T-cell (primary cell): ENCODE results near the gene LDB1. TPM values are rescaled to one million over a fixed set of nuclear protein-coding genes. Genes with fewer than 3 reads are reported as not detected.
A peak's percentile ranks its signal among the peaks of the same experiment; 100 is the strongest.

Experiments
- ATAC-seq, 4 experiments: fragments of 200-7000 bp in 3 of 4; fragments of 150-1000 bp in 1 of 4; cut with Tn5 transposase; replicated peaks in 1 of 4; 1 replicate in 3 of 4; 2 replicates in 1 of 4; pipeline ENCODE4 v1.10.0; 2021; ENCODE audit warnings: moderate library complexity in 3 of 4, mild to moderate bottlenecking in 2 of 4, moderate number of reproducible peaks in 1 of 4
- CTCF ChIA-PET, 2 donors: fragments of 300-600 bp; sonication (Branson Sonifier 250); formaldehyde crosslinking; loops; one replicate each; lab custom pipeline; 2022; ENCODE audit warnings: antibody characterized with exemption in 2 of 2; lab: Charles Lee
- POLR2A ChIA-PET, 2 donors: fragments of 300-600 bp; sonication (Branson Sonifier 250); formaldehyde crosslinking; loops; one replicate each; lab custom pipeline; 2022; ENCODE audit warnings: antibody characterized with exemption in 2 of 2; lab: Charles Lee
- DNase-seq, 35 experiments: peaks; one replicate each; pipeline versions ENCODE4 v3.0.0 to v3.0.0-alpha.2; 2013 to 2023
- H3K27ac ChIP-seq: one replicate; pipeline ENCODE4 v1.5.1; 2013; ENCODE audit warnings: low read length
- H3K27me3 ChIP-seq, 2 experiments: replicated peaks in 1 of 2; 1 replicate in 1 of 2; 2 replicates in 1 of 2; pipeline versions ENCODE4 v1.6.1 to v1.7.0; 2013; ENCODE audit warnings: low read length in 1 of 2, mixed read lengths in 1 of 2; ENCODE audit not compliant: control insufficient read depth in 2 of 2, insufficient read depth in 2 of 2; ENCODE audit errors: extremely low read depth in 1 of 2
- H3K36me3 ChIP-seq, 2 donors: 1 replicate in 1 of 2; 2 replicates in 1 of 2; pipeline versions ENCODE4 v1.6.1 to v1.7.0; 2013; ENCODE audit warnings: low read length in 1 of 2; ENCODE audit not compliant: control insufficient read depth in 2 of 2, insufficient read depth in 1 of 2; ENCODE audit errors: extremely low read depth in 1 of 2
- H3K4me1 ChIP-seq, 2 experiments: 1 replicate in 1 of 2; 2 replicates in 1 of 2; pipeline versions ENCODE4 v1.6.1 to v1.7.0; 2013; ENCODE audit warnings: low read length in 2 of 2, mixed read lengths in 1 of 2; ENCODE audit not compliant: insufficient read depth in 2 of 2, control insufficient read depth in 1 of 2; ENCODE audit errors: extremely low read depth in 1 of 2
- H3K4me3 ChIP-seq, 2 donors: 1 replicate in 1 of 2; 2 replicates in 1 of 2; pipeline versions ENCODE4 v1.5.1 to v1.7.0; 2013; ENCODE audit warnings: mild to moderate bottlenecking in 2 of 2, low read length in 1 of 2, moderate library complexity in 1 of 2; ENCODE audit not compliant: control insufficient read depth in 1 of 2; ENCODE audit errors: extremely low read depth in 1 of 2
- H3K9me3 ChIP-seq: 2 replicates; pipeline ENCODE4 v1.7.0; 2013
- H3K27ac Mint-ChIP-seq, 2 donors: one replicate each; pipeline ENCODE4 v1.8.0; 2020 to 2021; ENCODE audit warnings: mild to moderate bottlenecking in 2 of 2, mixed read lengths in 2 of 2
- H3K27me3 Mint-ChIP-seq, 2 donors: one replicate each; pipeline ENCODE4 v1.8.0; 2021 to 2022; ENCODE audit warnings: mixed read lengths in 2 of 2
- H3K36me3 Mint-ChIP-seq: one replicate; pipeline ENCODE4 v1.8.0; 2021; ENCODE audit warnings: mixed read lengths
- H3K4me1 Mint-ChIP-seq, 3 donors: one replicate each; pipeline ENCODE4 v1.8.0; 2020 to 2022; ENCODE audit warnings: mixed read lengths in 3 of 3, mild to moderate bottlenecking in 1 of 3
- H3K4me3 Mint-ChIP-seq, 3 donors: one replicate each; pipeline ENCODE4 v1.8.0; 2020 to 2022; ENCODE audit warnings: mild to moderate bottlenecking in 3 of 3, mixed read lengths in 3 of 3, moderate library complexity in 3 of 3
- H3K9me3 Mint-ChIP-seq, 3 donors: one replicate each; pipeline ENCODE4 v1.8.0; 2020 to 2022; ENCODE audit warnings: mixed read lengths in 3 of 3
- WGBS: methylation state at CpG from one replicate; pipeline ENCODE4 v1.1.5; 2013; ENCODE audit warnings: missing lambda C conversion rate; ENCODE audit not compliant: insufficient coverage; 5-methylcytosine and 5-hydroxymethylcytosine counted together
- total RNA-seq, 35 experiments: library from RNA in 6 of 35; stranded (reverse) in 6 of 35; fragments of 120-200 nt in 1 of 35; gene quantifications; one replicate each; pipeline versions ENCODE4 v1.2.1 to v1.2.4 and lab custom pipeline; 2013 to 2026

LDB1 gene
- total RNA-seq, 5 donors from 2014 or later (not counting 1 experiment from before 2014, with no cell fraction given), result 120 to 147 (median 126) TPM

DNA sequence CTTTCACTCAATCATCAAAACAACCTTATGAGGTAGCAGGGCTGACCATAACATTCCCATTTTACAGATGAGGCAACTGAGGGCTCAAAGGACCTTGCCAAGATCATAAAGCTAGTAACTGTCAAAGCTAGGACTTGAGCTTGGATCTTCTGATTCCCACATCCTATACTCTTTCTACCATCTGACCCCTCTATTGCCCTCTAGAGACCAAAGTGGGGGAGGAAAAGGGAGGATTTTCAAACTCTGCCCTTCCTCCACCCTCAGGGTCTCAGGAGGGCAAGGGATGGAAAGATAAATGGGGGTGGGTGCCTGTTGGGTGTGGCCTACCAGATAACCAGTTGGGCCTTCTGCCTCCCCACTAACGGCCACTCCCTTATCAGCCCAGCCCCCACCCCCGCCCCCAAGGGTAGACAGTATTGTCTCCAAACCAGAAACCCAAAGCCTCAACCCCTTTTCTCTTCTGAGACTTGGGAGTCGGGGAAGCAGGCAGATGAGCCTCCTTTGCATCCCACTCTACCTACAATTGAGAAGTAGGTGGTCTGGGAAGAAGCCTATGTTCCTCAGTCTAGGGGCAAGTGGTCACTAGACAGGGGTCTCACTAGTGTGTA, 7.9 kb downstream of the LDB1 start:
- Mint-ChIP-seq H3K27me3 (no peaks in the 10 kb centered on the region), H3K36me3 (peaks cover 30% of the 10 kb centered on the region), H3K4me1 (peaks cover 44 to 49% (median 45%) of the 10 kb centered on the region in 3 donors), H3K27ac (peak overlapping the region in 1 of 2 donors; percentile 86), H3K9me3 (no peaks in the 10 kb centered on the region), H3K4me3 (peak overlapping the region in 2 of 3 donors; percentile 39 to 87)
- Histone ChIP-seq H3K9me3 (no peaks in the 10 kb centered on the region), H3K36me3 (peaks cover 23 to 50% of the 10 kb centered on the region in 2 donors), H3K27ac (peak overlapping the region; percentile 21), H3K4me1 (peaks cover 28 to 52% of the 10 kb centered on the region in 2 experiments), H3K4me3 (no peak overlapping the region), H3K27me3 (no peaks in the 10 kb centered on the region)
- peak in 1 of 35 experiments; percentile 22 for DNase-seq
- WGBS, result no CpG with 5 or more reads among the region's 3 CpGs
- no peak for ATAC-seq
- ChIA-PET POLR2A (no interaction called here), CTCF (interaction anchor here in 1 of 2 donors (0.6 kb wide), 1 partner anchor 273 kb away, joined by 3 read pairs; no protein-coding TSS in a partner anchor)

DNA sequence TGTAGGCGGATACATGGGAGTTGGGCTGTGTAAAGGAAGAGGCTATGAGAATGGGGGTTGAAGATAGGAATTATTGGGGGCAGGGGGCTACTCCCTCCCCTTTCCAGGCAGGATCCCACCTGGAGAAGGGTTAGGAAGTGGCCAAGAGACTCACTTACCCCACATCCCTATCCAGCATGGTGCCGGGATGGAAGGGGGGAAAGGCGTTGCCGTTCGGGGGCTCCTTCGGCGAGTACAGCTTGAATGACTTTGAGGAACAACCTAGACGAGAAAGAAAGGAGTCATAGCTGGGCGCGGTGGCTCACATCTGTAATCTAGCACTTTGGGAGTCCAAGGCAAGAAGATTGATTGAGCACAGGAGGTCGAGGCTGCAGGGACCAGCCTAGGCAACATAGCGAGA, 8.9 kb downstream of the LDB1 start:
- H3K27me3 Mint-ChIP-seq, result no peaks in the 10 kb centered on the region
- peaks cover 31% of the 10 kb centered on the region for H3K36me3 Mint-ChIP-seq
- Histone ChIP-seq H3K36me3 (peaks cover 23 to 59% of the 10 kb centered on the region in 2 donors), H3K9me3 (no peaks in the 10 kb centered on the region), H3K27ac (no peak overlapping the region), H3K27me3 (no peaks in the 10 kb centered on the region), H3K4me3 (no peak overlapping the region), H3K4me1 (peaks cover 17 to 42% of the 10 kb centered on the region in 2 experiments)
- DNase-seq (no peak), ATAC-seq (no peak)
- H3K4me1 Mint-ChIP-seq, result peaks cover 34 to 39% (median 35%) of the 10 kb centered on the region in 3 donors
- WGBS, result 98% methylated on average over 8 of the region's 12 CpGs
- H3K9me3 Mint-ChIP-seq, result no peaks in the 10 kb centered on the region
- peak overlapping the region in 1 of 2 donors; percentile 34 for H3K27ac Mint-ChIP-seq
- no peak overlapping the region for H3K4me3 Mint-ChIP-seq
- POLR2A ChIA-PET, result no interaction called here
- CTCF ChIA-PET, result no interaction called here

DNA sequence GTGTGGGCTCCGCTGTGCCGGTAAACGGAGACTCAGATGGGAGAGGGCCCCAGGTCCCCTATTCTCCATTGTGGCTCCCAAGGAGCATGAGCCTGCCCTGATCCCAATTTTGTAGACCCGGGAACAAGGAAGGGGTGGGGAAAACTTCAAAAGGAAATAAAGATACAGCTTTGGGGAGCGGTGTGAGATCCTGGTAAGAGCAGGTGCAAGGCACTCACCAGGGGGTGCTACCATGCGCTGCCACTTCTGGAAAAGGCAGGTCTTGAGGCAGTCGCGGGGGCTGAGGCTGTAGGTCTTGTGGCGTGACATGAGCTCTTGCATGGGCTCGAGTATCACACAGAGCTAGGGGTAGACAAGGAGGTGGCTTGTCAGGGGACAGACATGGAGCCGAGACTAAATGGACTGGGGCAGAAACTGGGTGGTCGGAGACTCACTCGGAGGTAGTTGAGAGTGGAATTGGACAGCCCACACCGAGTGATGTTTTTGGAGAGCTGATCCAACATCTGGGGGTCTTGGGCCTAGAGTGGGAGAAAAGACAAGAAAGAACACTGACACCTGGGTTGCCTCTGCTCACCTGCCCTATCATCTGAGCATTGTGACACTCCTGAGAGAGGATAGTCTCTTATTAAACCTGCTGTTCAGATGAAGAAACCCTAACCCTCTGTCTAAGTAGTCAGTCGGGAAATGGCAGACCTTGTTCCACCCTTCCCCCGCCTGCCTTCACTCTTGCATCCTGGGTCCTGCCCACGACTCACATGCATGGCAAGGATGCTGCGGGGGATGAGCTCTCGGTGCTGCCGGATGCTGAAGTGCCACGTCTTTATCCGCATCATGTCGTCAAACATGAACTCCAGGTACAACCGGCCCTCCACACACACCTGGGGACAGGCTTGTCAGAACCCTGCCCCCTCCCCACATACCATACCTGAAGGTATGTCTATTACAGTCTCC, 10.7 kb downstream of the LDB1 start:
- H3K27me3 Mint-ChIP-seq, result no peaks in the 10 kb centered on the region
- Histone ChIP-seq H3K9me3 (no peaks in the 10 kb centered on the region), H3K4me3 (no peak overlapping the region), H3K36me3 (peaks cover 23 to 67% of the 10 kb centered on the region in 2 donors), H3K27me3 (no peaks in the 10 kb centered on the region), H3K4me1 (peaks cover 17 to 39% of the 10 kb centered on the region in 2 experiments), H3K27ac (no peak overlapping the region)
- peaks cover 29 to 38% (median 34%) of the 10 kb centered on the region in 3 donors for H3K4me1 Mint-ChIP-seq
- no peaks in the 10 kb centered on the region for H3K9me3 Mint-ChIP-seq
- ChIA-PET CTCF (no interaction called here), POLR2A (no interaction called here)
- ATAC-seq (no peak), DNase-seq (no peak)
- no peak overlapping the region for H3K27ac Mint-ChIP-seq
- peaks cover 34% of the 10 kb centered on the region for H3K36me3 Mint-ChIP-seq
- H3K4me3 Mint-ChIP-seq, result no peak overlapping the region
- 98% methylated on average over 19 of the region's 24 CpGs for WGBS

GRCh38 chr10:102106998-102107397, 13.2 kb downstream of the LDB1 start:
- Histone ChIP-seq H3K4me1 (peaks cover 3 to 18% of the 10 kb centered on the region in 2 experiments), H3K27ac (no peak overlapping the region), H3K27me3 (no peaks in the 10 kb centered on the region), H3K36me3 (peaks cover 23 to 63% of the 10 kb centered on the region in 2 donors), H3K9me3 (no peaks in the 10 kb centered on the region), H3K4me3 (no peak overlapping the region)
- Mint-ChIP-seq H3K4me1 (peaks cover 16 to 21% (median 16%) of the 10 kb centered on the region in 3 donors), H3K9me3 (no peaks in the 10 kb centered on the region), H3K36me3 (peaks cover 34% of the 10 kb centered on the region), H3K27me3 (no peaks in the 10 kb centered on the region), H3K4me3 (no peak overlapping the region), H3K27ac (peak overlapping the region in 1 of 2 donors; percentile 48)
- ChIA-PET POLR2A (interaction anchor here in 1 of 2 donors (0.6 kb wide), 1 partner anchor 1311 kb away, joined by 7 read pairs; no protein-coding TSS in a partner anchor), CTCF (interaction anchor here in 1 of 2 donors (0.6 kb wide), 1 partner anchor 165 kb away, joined by 7 read pairs; no protein-coding TSS in a partner anchor)
- no peak for DNase-seq
- no peak for ATAC-seq
- WGBS, result no CpG with 5 or more reads among the region's 2 CpGs

DNA sequence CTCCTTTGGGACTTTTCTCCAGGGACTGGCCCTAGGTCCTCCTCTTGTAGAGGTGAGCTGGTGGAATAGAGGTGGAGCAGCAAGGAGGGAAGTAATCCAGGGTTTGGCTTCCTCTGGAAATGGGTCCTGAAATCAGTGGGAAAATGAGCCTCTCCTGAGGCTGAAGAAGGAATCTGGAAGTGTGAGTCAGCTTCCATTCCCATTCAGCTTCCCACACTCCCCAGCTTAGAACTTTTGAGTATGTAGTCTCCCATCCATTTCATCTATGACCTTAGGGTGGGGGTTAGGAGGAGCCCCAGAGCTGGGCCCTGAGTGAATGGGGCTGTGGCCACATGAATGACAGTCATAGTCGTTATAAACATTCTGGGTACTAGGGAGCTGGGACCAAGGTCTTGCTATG, 17.7 kb downstream of the LDB1 start:
- Histone ChIP-seq H3K4me1 (peaks cover 3 to 13% of the 10 kb centered on the region in 2 experiments), H3K36me3 (peaks cover 0 to 23% of the 10 kb centered on the region in 2 donors), H3K27me3 (no peaks in the 10 kb centered on the region), H3K4me3 (no peak overlapping the region), H3K9me3 (no peaks in the 10 kb centered on the region), H3K27ac (no peak overlapping the region)
- DNase-seq, result no peak
- no peak overlapping the region for H3K4me3 Mint-ChIP-seq
- ChIA-PET POLR2A (interaction anchor here in 1 of 2 donors (0.6 kb wide), 1 partner anchor 360 kb away, joined by 5 read pairs; no protein-coding TSS in a partner anchor), CTCF (interaction anchor here in 1 of 2 donors (0.8 kb wide), 1 partner anchor 30 kb away, joined by 4 read pairs; no protein-coding TSS in a partner anchor)
- peaks cover 11 to 14% (median 14%) of the 10 kb centered on the region in 3 donors for H3K4me1 Mint-ChIP-seq
- no peaks in the 10 kb centered on the region for H3K9me3 Mint-ChIP-seq
- 83% methylated on average over 1 of the region's 1 CpG for WGBS
- no peaks in the 10 kb centered on the region for H3K27me3 Mint-ChIP-seq
- ATAC-seq, result no peak
- H3K36me3 Mint-ChIP-seq, result peaks cover 11% of the 10 kb centered on the region
- no peak overlapping the region for H3K27ac Mint-ChIP-seq

- DNase-seq (no peak), ATAC-seq (no peak)
- H3K27me3 Mint-ChIP-seq, result no peaks in the 10 kb centered on the region
- H3K36me3 Mint-ChIP-seq, result peaks cover 12% of the 10 kb centered on the region
- H3K36me3 ChIP-seq, result peaks cover 0 to 11% of the 10 kb centered on the region in 2 donors
- no peak overlapping the region for H3K4me3 ChIP-seq
- WGBS, result no CpG with 5 or more reads among the region's 5 CpGs
- H3K9me3 ChIP-seq, result no peaks in the 10 kb centered on the region
- POLR2A ChIA-PET, result interaction anchor here (0.6 to 0.7 kb wide), 2 partner anchors 14 to 32 kb away, joined by 3 to 6 read pairs; no protein-coding TSS in a partner anchor
- H3K4me1 ChIP-seq, result peaks cover 3 to 13% of the 10 kb centered on the region in 2 experiments
- peaks cover 11 to 13% (median 12%) of the 10 kb centered on the region in 3 donors for H3K4me1 Mint-ChIP-seq
- no peak overlapping the region for H3K27ac Mint-ChIP-seq
- H3K4me3 Mint-ChIP-seq, result no peak overlapping the region
- CTCF ChIA-PET, result interaction anchor here in 1 of 2 donors (0.6 kb wide), 1 partner anchor 54 kb away, joined by 3 read pairs; no protein-coding TSS in a partner anchor
- no peaks in the 10 kb centered on the region for H3K27me3 ChIP-seq
- no peak overlapping the region for H3K27ac ChIP-seq
- H3K9me3 Mint-ChIP-seq, result no peaks in the 10 kb centered on the region
Observed at GRCh38 chr10:102101152-102101551, 19.0 kb downstream of the LDB1 start.
